Trophoblast cell (in vitro differentiated cells and primary cell): ENCODE data around the gene LRRTM4.
A peak's percentile ranks its signal among the peaks of the same experiment; 100 is the strongest.

Source experiments
- DNase-seq, 2 donors: peaks; one replicate each; pipeline ENCODE4 v3.0.0-alpha.2; 2016
- H2AFZ ChIP-seq: 2 replicates; pipeline ENCODE4 v1.6.1; 2013; ENCODE audit warnings: low read length, moderate library complexity, mild to moderate bottlenecking; ENCODE audit not compliant: insufficient read depth, poor library complexity
- H2AK5ac ChIP-seq: 2 replicates; pipeline ENCODE4 v1.6.1; 2013; ENCODE audit warnings: mild to moderate bottlenecking, low read length
- H2BK120ac ChIP-seq: 2 replicates; pipeline ENCODE4 v1.6.1; 2013; ENCODE audit warnings: low read length, mild to moderate bottlenecking, moderate library complexity; ENCODE audit not compliant: insufficient read depth, poor library complexity
- H2BK12ac ChIP-seq: 2 replicates; pipeline ENCODE4 v1.6.1; 2013; ENCODE audit warnings: mild to moderate bottlenecking, low read length, moderate library complexity
- H2BK5ac ChIP-seq: 2 replicates; pipeline ENCODE4 v1.6.1; 2013; ENCODE audit warnings: low read length, low read depth, moderate library complexity, mild to moderate bottlenecking; ENCODE audit not compliant: poor library complexity
- H3K14ac ChIP-seq: 2 replicates; pipeline ENCODE4 v1.6.1; 2013; ENCODE audit warnings: mild to moderate bottlenecking, low read length
- H3K18ac ChIP-seq: 2 replicates; pipeline ENCODE4 v1.6.1; 2013; ENCODE audit warnings: mild to moderate bottlenecking, low read length
- H3K23ac ChIP-seq: 2 replicates; pipeline ENCODE4 v1.6.1; 2013; ENCODE audit warnings: low read length
- H3K27ac ChIP-seq: 2 replicates; pipeline ENCODE4 v1.5.1; 2013; ENCODE audit warnings: low read depth, mild to moderate bottlenecking, inconsistent platforms, low read length, moderate library complexity
- H3K27me3 ChIP-seq: 2 replicates; pipeline ENCODE4 v1.6.1; 2013; ENCODE audit warnings: inconsistent platforms, mild to moderate bottlenecking, low read length, moderate library complexity; ENCODE audit not compliant: insufficient read depth
- H3K36me3 ChIP-seq, 2 experiments: 1 replicate in 1 of 2; 2 replicates in 1 of 2; pipeline ENCODE4 v1.6.1; 2013; ENCODE audit warnings: low read length in 2 of 2, mild to moderate bottlenecking in 2 of 2, moderate library complexity in 1 of 2; ENCODE audit not compliant: insufficient read depth in 2 of 2, control insufficient read depth in 1 of 2
- H3K4ac ChIP-seq: 2 replicates; pipeline ENCODE4 v1.6.1; 2013; ENCODE audit warnings: low read depth, mild to moderate bottlenecking, low read length, moderate library complexity
- H3K4me1 ChIP-seq, 2 experiments: 1 replicate in 1 of 2; 2 replicates in 1 of 2; pipeline ENCODE4 v1.6.1; 2013; ENCODE audit warnings: low read length in 2 of 2, mild to moderate bottlenecking in 2 of 2, moderate library complexity in 1 of 2; ENCODE audit not compliant: insufficient read depth in 2 of 2, control insufficient read depth in 1 of 2
- H3K4me2 ChIP-seq: 2 replicates; pipeline ENCODE4 v1.6.1; 2013; ENCODE audit warnings: inconsistent platforms, mild to moderate bottlenecking, low read length, moderate library complexity
- H3K4me3 ChIP-seq: 2 replicates; pipeline ENCODE4 v1.5.1; 2013; ENCODE audit warnings: mild to moderate bottlenecking, low read depth, low read length, inconsistent platforms
- H3K79me1 ChIP-seq: one replicate; pipeline ENCODE4 v1.6.1; 2013; ENCODE audit warnings: low read length
- H3K79me2 ChIP-seq: 2 replicates; pipeline ENCODE4 v1.6.1; 2013; ENCODE audit warnings: low read length, mild to moderate bottlenecking; ENCODE audit not compliant: control insufficient read depth, insufficient read depth, poor library complexity
- H3K9ac ChIP-seq: 2 replicates; pipeline ENCODE4 v1.6.1; 2013; ENCODE audit warnings: mild to moderate bottlenecking, low read length
- H3K9me3 ChIP-seq: 2 replicates; pipeline ENCODE4 v1.6.1; 2013; ENCODE audit warnings: low read depth, mild to moderate bottlenecking, control low read depth, inconsistent platforms, low read length; ENCODE audit not compliant: insufficient read depth
- H4K12ac ChIP-seq: 2 replicates; pipeline ENCODE4 v1.6.1; 2013; ENCODE audit warnings: low read depth, mild to moderate bottlenecking, low read length, moderate library complexity
- H4K8ac ChIP-seq: 2 replicates; pipeline ENCODE4 v1.6.1; 2013; ENCODE audit warnings: low read depth, mild to moderate bottlenecking, low read length, moderate library complexity
- H4K91ac ChIP-seq: one replicate; pipeline ENCODE4 v1.6.1; 2013; ENCODE audit warnings: low read depth, mild to moderate bottlenecking, low read length, moderate library complexity
- WGBS: extraction: QIAGEN DNeasy Blood & Tissue Kit; methylation state at CpG from one replicate; pipeline ENCODE4 v1.1.7; 2013; ENCODE audit warnings: missing lambda C conversion rate; ENCODE audit not compliant: insufficient read length, insufficient coverage; ENCODE audit errors: extremely low coverage; 5-methylcytosine and 5-hydroxymethylcytosine counted together

Gene LRRTM4

GRCh38 chr2:76866464-76866863 is 655.7 kb downstream of the LRRTM4 start:
- no CpG with 5 or more reads among the region's 1 CpG for WGBS
- Histone ChIP-seq H3K4me3 (no peak overlapping the region), H3K79me2 (no peaks in the 10 kb centered on the region), H3K79me1 (no peaks in the 10 kb centered on the region), H4K91ac (no peak overlapping the region), H3K4me2 (no peak overlapping the region), H4K8ac (no peak overlapping the region), H3K27ac (no peak overlapping the region), H2AFZ (no peak overlapping the region), H3K27me3 (no peaks in the 10 kb centered on the region), H3K4ac (no peak overlapping the region), H3K9ac (no peak overlapping the region), H2BK120ac (no peak overlapping the region), H2AK5ac (no peak overlapping the region), H3K9me3 (no peaks in the 10 kb centered on the region), H3K4me1 (peaks cover 0 to 3% of the 10 kb centered on the region in 2 experiments), H3K14ac (no peak overlapping the region), H2BK5ac (no peak overlapping the region), H3K36me3 (no peaks in the 10 kb centered on the region), H3K23ac (no peak overlapping the region), H2BK12ac (no peak overlapping the region), H4K12ac (no peak overlapping the region), H3K18ac (no peak overlapping the region)
- DNase-seq: no peak

- Histone ChIP-seq H3K27me3 (no peaks in the 10 kb centered on the region), H3K4me2 (no peak overlapping the region), H3K36me3 (no peaks in the 10 kb centered on the region), H3K4me1 (peaks cover 0 to 3% of the 10 kb centered on the region in 2 experiments), H3K9me3 (no peaks in the 10 kb centered on the region), H3K79me2 (no peaks in the 10 kb centered on the region), H4K91ac (no peak overlapping the region), H2BK120ac (no peak overlapping the region), H3K18ac (no peak overlapping the region), H2BK5ac (no peak overlapping the region), H2BK12ac (no peak overlapping the region), H3K27ac (no peak overlapping the region), H3K79me1 (no peaks in the 10 kb centered on the region), H3K23ac (no peak overlapping the region), H4K12ac (no peak overlapping the region), H2AK5ac (no peak overlapping the region), H2AFZ (no peak overlapping the region), H4K8ac (no peak overlapping the region), H3K14ac (no peak overlapping the region), H3K4ac (no peak overlapping the region), H3K4me3 (no peak overlapping the region), H3K9ac (no peak overlapping the region)
- WGBS: no CpG with 5 or more reads among the region's 3 CpGs
- DNase-seq: peak; percentile 35 to 97
Observed at GRCh38 chr2:76862901-76863300, 659.3 kb downstream of the LRRTM4 start.

- no peaks in the 10 kb centered on the region for H3K36me3 ChIP-seq
- no peak overlapping the region for H3K14ac ChIP-seq
- H3K4me3 ChIP-seq: no peak overlapping the region
- no peak overlapping the region for H3K18ac ChIP-seq
- WGBS: no CpG with 5 or more reads among the region's 3 CpGs
- no peak overlapping the region for H4K8ac ChIP-seq
- no peak overlapping the region for H3K4me2 ChIP-seq
- no peaks in the 10 kb centered on the region for H3K79me1 ChIP-seq
- no peak overlapping the region for H2BK5ac ChIP-seq
- no peaks in the 10 kb centered on the region for H3K79me2 ChIP-seq
- H4K12ac ChIP-seq: no peak overlapping the region
- H3K23ac ChIP-seq: no peak overlapping the region
- H3K4ac ChIP-seq: no peak overlapping the region
- no peak overlapping the region for H3K9ac ChIP-seq
- H2BK12ac ChIP-seq: no peak overlapping the region
- H3K9me3 ChIP-seq: no peaks in the 10 kb centered on the region
- H4K91ac ChIP-seq: no peak overlapping the region
- peaks cover 0 to 3% of the 10 kb centered on the region in 2 experiments for H3K4me1 ChIP-seq
- H2AK5ac ChIP-seq: no peak overlapping the region
- H2AFZ ChIP-seq: no peak overlapping the region
- no peak overlapping the region for H2BK120ac ChIP-seq
- H3K27me3 ChIP-seq: no peaks in the 10 kb centered on the region
- no peak overlapping the region for H3K27ac ChIP-seq
- DNase-seq: no peak
Observed at GRCh38 chr2:76861708-76862107, 660.5 kb downstream of the LRRTM4 start.

GRCh38 chr2:76851000-76851399 is 671.2 kb downstream of the LRRTM4 start:
- Histone ChIP-seq H3K4me1 (no peaks in the 10 kb centered on the region), H3K4ac (no peak overlapping the region), H3K79me2 (no peaks in the 10 kb centered on the region), H3K23ac (no peak overlapping the region), H3K18ac (no peak overlapping the region), H4K91ac (no peak overlapping the region), H3K4me2 (no peak overlapping the region), H3K9me3 (no peaks in the 10 kb centered on the region), H2AK5ac (no peak overlapping the region), H2AFZ (no peak overlapping the region), H3K36me3 (no peaks in the 10 kb centered on the region), H2BK12ac (no peak overlapping the region), H3K79me1 (no peaks in the 10 kb centered on the region), H4K12ac (no peak overlapping the region), H3K27me3 (no peaks in the 10 kb centered on the region), H2BK5ac (no peak overlapping the region), H4K8ac (no peak overlapping the region), H3K9ac (no peak overlapping the region), H3K4me3 (no peak overlapping the region), H3K14ac (no peak overlapping the region), H2BK120ac (no peak overlapping the region), H3K27ac (no peak overlapping the region)
- DNase-seq: no peak
- WGBS: no CpG with 5 or more reads among the region's 1 CpG
